ENCODE measurements around the gene BCAS2. TPM values are rescaled to one million over a fixed set of nuclear protein-coding genes. Genes with fewer than 3 reads are reported as not detected.

Gene BCAS2
- total RNA-seq, 1 donor, result 38.0 TPM

- no peak overlapping the region for H2AFZ ChIP-seq (ENCODE audit: low read length)
- H3K4me3 ChIP-seq (ENCODE audit: insufficient read depth, low read length), result no peak overlapping the region
- H3K36me3 ChIP-seq (ENCODE audit: insufficient read depth, low read length), result no peaks in the 10 kb centered on the region
- H3K27ac ChIP-seq (ENCODE audit: low read depth, low read length), result no peak overlapping the region
- H3K4me2 ChIP-seq (ENCODE audit: insufficient read depth, low read length), result no peak overlapping the region
- no peaks in the 10 kb centered on the region for H3K79me2 ChIP-seq (ENCODE audit: insufficient read depth, low read length)
- TF ChIP-seq CTCF (IDR thresholded peaks at IDR 0.05; ENCODE audit: extremely low read depth, low read depth, low read length), result no peak
- DNase-seq (ENCODE audit: insufficient read length, low spot score, missing footprints), result no peak
- H3K27me3 ChIP-seq (ENCODE audit: insufficient read depth, low read length), result peaks cover 6% of the 10 kb centered on the region
- H4K20me1 ChIP-seq (ENCODE audit: insufficient read depth, low read length), result no peaks in the 10 kb centered on the region
- no peaks in the 10 kb centered on the region for H3K9me3 ChIP-seq (ENCODE audit: low read depth, low read length)
- H3K4me1 ChIP-seq (ENCODE audit: insufficient read depth, low read length), result no peaks in the 10 kb centered on the region
Observed at GRCh38 chr1:114540272-114540671, 41.1 kb downstream of the BCAS2 start.

GRCh38 chr1:114536043-114536442 lies 45.4 kb downstream of the BCAS2 start:
- Histone ChIP-seq H3K4me3 (ENCODE audit: insufficient read depth, low read length) (no peak overlapping the region), H2AFZ (ENCODE audit: low read length) (no peak overlapping the region), H3K4me1 (ENCODE audit: insufficient read depth, low read length) (no peaks in the 10 kb centered on the region), H3K9me3 (ENCODE audit: low read depth, low read length) (no peaks in the 10 kb centered on the region), H3K4me2 (ENCODE audit: insufficient read depth, low read length) (no peak overlapping the region), H3K27me3 (ENCODE audit: insufficient read depth, low read length) (peaks cover 6% of the 10 kb centered on the region), H4K20me1 (ENCODE audit: insufficient read depth, low read length) (no peaks in the 10 kb centered on the region), H3K79me2 (ENCODE audit: insufficient read depth, low read length) (no peaks in the 10 kb centered on the region), H3K27ac (ENCODE audit: low read depth, low read length) (no peak overlapping the region), H3K36me3 (ENCODE audit: insufficient read depth, low read length) (no peaks in the 10 kb centered on the region)
- no peak for TF ChIP-seq CTCF (IDR thresholded peaks at IDR 0.05; ENCODE audit: extremely low read depth, low read depth, low read length)
- no peak for DNase-seq (ENCODE audit: insufficient read length, low spot score, missing footprints)

GRCh38 chr1:114535401-114535800 lies 46.0 kb downstream of the BCAS2 start:
- DNase-seq (ENCODE audit: insufficient read length, low spot score, missing footprints), result no peak

GRCh38 chr1:114531094-114531493 lies 50.3 kb downstream of the BCAS2 start:
- H3K4me2 ChIP-seq (ENCODE audit: insufficient read depth, low read length), result no peak overlapping the region
- no peak for DNase-seq (ENCODE audit: insufficient read length, low spot score, missing footprints)
- TF ChIP-seq CTCF (IDR thresholded peaks at IDR 0.05; ENCODE audit: extremely low read depth, low read depth, low read length), result no peak
- no peaks in the 10 kb centered on the region for H3K36me3 ChIP-seq (ENCODE audit: insufficient read depth, low read length)
- no peak overlapping the region for H3K4me3 ChIP-seq (ENCODE audit: insufficient read depth, low read length)
- no peaks in the 10 kb centered on the region for H4K20me1 ChIP-seq (ENCODE audit: insufficient read depth, low read length)
- no peaks in the 10 kb centered on the region for H3K27me3 ChIP-seq (ENCODE audit: insufficient read depth, low read length)
- no peaks in the 10 kb centered on the region for H3K9me3 ChIP-seq (ENCODE audit: low read depth, low read length)
- H3K4me1 ChIP-seq (ENCODE audit: insufficient read depth, low read length), result no peaks in the 10 kb centered on the region
- no peaks in the 10 kb centered on the region for H3K79me2 ChIP-seq (ENCODE audit: insufficient read depth, low read length)
- H2AFZ ChIP-seq (ENCODE audit: low read length), result no peak overlapping the region
- no peak overlapping the region for H3K27ac ChIP-seq (ENCODE audit: low read depth, low read length)

More at GRCh38 chr1:114535401-114535800, 46.0 kb downstream of the BCAS2 start:
- no peak overlapping the region for H2AFZ ChIP-seq (ENCODE audit: low read length)
- no peaks in the 10 kb centered on the region for H3K36me3 ChIP-seq (ENCODE audit: insufficient read depth, low read length)
- no peaks in the 10 kb centered on the region for H3K9me3 ChIP-seq (ENCODE audit: low read depth, low read length)
- TF ChIP-seq CTCF (IDR thresholded peaks at IDR 0.05; ENCODE audit: extremely low read depth, low read depth, low read length), result no peak
- no peak overlapping the region for H3K4me3 ChIP-seq (ENCODE audit: insufficient read depth, low read length)
- peaks cover 3% of the 10 kb centered on the region for H3K27me3 ChIP-seq (ENCODE audit: insufficient read depth, low read length)
- no peak overlapping the region for H3K27ac ChIP-seq (ENCODE audit: low read depth, low read length)
- H3K4me1 ChIP-seq (ENCODE audit: insufficient read depth, low read length), result no peaks in the 10 kb centered on the region
- no peaks in the 10 kb centered on the region for H4K20me1 ChIP-seq (ENCODE audit: insufficient read depth, low read length)
- H3K79me2 ChIP-seq (ENCODE audit: insufficient read depth, low read length), result no peaks in the 10 kb centered on the region
- no peak overlapping the region for H3K4me2 ChIP-seq (ENCODE audit: insufficient read depth, low read length)
